Spleen (tissue), 7 donors: Measurements from ENCODE around the gene EPHB2.

Source experiments
- CTCF ChIP-seq, 11 experiments: fragments of 200-600 bp in 7 of 11; fragments of 450-650 bp in 4 of 11; sonication (generic) in 4 of 11; IDR thresholded peaks in 8 of 11; conservative IDR thresholded peaks in 3 of 11; 1 replicate in 7 of 11; 2 replicates in 4 of 11; pipeline versions ENCODE4 v1.4.0 to v1.8.0; 2016 to 2021; ENCODE audit warnings: antibody characterized with exemption in 11 of 11, inconsistent platforms in 4 of 11, mild to moderate bottlenecking in 1 of 11
- POLR2A ChIP-seq, 3 donors: fragments of 450-650 bp; IDR thresholded peaks; one replicate each; pipeline ENCODE4 v1.5.1; 2017; ENCODE audit warnings: antibody characterized with exemption in 3 of 3, mild to moderate bottlenecking in 1 of 3
- POLR2AphosphoS5 ChIP-seq, 3 donors: sonication (generic); formaldehyde crosslinking; IDR thresholded peaks; one replicate each; pipeline ENCODE4 v1.5.1; 2017; ENCODE audit warnings: antibody characterized with exemption in 3 of 3
- donor health status: DM: no; HTN: no; CAD: no; lungs with moderate emphysema.
- donor health status: DM: no; HTN: no; CAD: no.
- donor health status: DM: no; HTN: no; CAD: no.

GRCh38 chr1:22892789-22893188, 182.2 kb downstream of the EPHB2 start:
- TF ChIP-seq CTCF (IDR thresholded peaks at IDR 0.05 in 8 of 11, conservative IDR thresholded peaks at IDR 0.05 in 3 of 11) (no peak), POLR2A (IDR thresholded peaks at IDR 0.05) (no peak), POLR2AphosphoS5 (IDR thresholded peaks at IDR 0.05) (no peak)
